ENCODE results near the gene POLR1A.

DNA sequence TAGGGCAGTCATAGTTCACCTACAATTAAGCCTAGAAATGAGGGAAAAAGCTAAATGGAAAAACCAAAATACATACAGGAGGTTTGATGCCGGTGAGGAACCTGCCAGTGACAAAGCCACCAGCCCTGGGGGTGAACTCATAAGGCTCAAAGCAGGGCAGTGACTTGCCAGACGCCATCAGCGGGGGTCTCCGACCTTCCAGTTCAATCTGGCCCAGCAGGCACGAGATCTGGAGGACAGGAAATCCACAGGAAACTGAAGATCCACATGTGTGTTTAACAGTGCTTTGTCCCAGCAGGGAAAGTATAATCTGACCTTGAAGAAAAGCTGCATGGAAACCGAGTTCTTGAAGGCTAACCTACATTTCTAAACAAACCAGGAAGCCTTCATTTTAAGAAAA is 60.1 kb downstream of the POLR1A start:
- TF ChIP-seq TCF7 (IDR thresholded peaks at IDR 0.05; ENCODE audit: low read depth): no peak
- TF ChIP-seq ZZZ3 (CRISPR knock-in tag; IDR thresholded peaks at IDR 0.05; ENCODE audit: borderline replicate concordance): no peak
- TF ChIP-seq POLR2A (IDR thresholded peaks at IDR 0.05; ENCODE audit: insufficient read depth in 1 of 2, low read depth in 2 of 2, low read length in 2 of 2): no peak
- no peak for TF ChIP-seq ELF4 (CRISPR knock-in tag; IDR thresholded peaks at IDR 0.05; ENCODE audit: borderline replicate concordance)
- TF ChIP-seq YY1 (IDR thresholded peaks at IDR 0.05; ENCODE audit: insufficient read depth, insufficient replicate concordance, low read depth, low read length): no peak
- TF ChIP-seq, protein P1, sequence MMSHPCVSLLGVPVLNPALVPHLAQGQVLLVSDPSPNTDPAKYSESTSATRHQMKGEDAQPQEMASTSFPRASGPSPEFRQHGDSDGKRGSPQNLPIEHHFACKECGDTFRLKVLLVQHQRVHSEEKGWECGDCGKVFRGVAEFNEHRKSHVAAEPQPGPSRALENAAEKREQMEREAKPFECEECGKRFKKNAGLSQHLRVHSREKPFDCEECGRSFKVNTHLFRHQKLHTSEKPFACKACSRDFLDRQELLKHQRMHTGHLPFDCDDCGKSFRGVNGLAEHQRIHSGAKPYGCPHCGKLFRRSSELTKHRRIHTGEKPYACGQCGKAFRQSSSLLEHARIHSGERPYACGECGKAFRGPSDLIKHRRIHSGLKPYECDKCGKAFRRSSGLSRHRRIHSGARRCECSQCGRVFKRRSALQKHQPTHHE (CRISPR knock-in tag; IDR thresholded peaks at IDR 0.05; ENCODE audit: borderline replicate concordance): no peak
- TF ChIP-seq BCL6 (CRISPR knock-in tag; IDR thresholded peaks at IDR 0.05): no peak
- TF ChIP-seq, protein P2, sequence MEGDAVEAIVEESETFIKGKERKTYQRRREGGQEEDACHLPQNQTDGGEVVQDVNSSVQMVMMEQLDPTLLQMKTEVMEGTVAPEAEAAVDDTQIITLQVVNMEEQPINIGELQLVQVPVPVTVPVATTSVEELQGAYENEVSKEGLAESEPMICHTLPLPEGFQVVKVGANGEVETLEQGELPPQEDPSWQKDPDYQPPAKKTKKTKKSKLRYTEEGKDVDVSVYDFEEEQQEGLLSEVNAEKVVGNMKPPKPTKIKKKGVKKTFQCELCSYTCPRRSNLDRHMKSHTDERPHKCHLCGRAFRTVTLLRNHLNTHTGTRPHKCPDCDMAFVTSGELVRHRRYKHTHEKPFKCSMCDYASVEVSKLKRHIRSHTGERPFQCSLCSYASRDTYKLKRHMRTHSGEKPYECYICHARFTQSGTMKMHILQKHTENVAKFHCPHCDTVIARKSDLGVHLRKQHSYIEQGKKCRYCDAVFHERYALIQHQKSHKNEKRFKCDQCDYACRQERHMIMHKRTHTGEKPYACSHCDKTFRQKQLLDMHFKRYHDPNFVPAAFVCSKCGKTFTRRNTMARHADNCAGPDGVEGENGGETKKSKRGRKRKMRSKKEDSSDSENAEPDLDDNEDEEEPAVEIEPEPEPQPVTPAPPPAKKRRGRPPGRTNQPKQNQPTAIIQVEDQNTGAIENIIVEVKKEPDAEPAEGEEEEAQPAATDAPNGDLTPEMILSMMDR (CRISPR knock-in tag; IDR thresholded peaks at IDR 0.05): no peak
- no peak for TF ChIP-seq ZBTB7A (CRISPR knock-in tag; IDR thresholded peaks at IDR 0.05)
